Stimulated activated CD4-positive, alpha-beta T cell treated with anti-CD3 and anti-CD28 coated beads, Interleukin-2, amount 100 ng/mL, for 48 hours (primary cell): Measurements from ENCODE around the gene ABR.
"Not testable (repeated sequence)": the region's sequence is repeated elsewhere in the genome, so short reads cannot be mapped to it uniquely, and the experiment has no call there.

ENCODE experiments used
- DNase-seq, 2 donors: peaks; one replicate each; pipeline ENCODE4 v3.0.0-alpha.2; 2020

ABR gene

DNA sequence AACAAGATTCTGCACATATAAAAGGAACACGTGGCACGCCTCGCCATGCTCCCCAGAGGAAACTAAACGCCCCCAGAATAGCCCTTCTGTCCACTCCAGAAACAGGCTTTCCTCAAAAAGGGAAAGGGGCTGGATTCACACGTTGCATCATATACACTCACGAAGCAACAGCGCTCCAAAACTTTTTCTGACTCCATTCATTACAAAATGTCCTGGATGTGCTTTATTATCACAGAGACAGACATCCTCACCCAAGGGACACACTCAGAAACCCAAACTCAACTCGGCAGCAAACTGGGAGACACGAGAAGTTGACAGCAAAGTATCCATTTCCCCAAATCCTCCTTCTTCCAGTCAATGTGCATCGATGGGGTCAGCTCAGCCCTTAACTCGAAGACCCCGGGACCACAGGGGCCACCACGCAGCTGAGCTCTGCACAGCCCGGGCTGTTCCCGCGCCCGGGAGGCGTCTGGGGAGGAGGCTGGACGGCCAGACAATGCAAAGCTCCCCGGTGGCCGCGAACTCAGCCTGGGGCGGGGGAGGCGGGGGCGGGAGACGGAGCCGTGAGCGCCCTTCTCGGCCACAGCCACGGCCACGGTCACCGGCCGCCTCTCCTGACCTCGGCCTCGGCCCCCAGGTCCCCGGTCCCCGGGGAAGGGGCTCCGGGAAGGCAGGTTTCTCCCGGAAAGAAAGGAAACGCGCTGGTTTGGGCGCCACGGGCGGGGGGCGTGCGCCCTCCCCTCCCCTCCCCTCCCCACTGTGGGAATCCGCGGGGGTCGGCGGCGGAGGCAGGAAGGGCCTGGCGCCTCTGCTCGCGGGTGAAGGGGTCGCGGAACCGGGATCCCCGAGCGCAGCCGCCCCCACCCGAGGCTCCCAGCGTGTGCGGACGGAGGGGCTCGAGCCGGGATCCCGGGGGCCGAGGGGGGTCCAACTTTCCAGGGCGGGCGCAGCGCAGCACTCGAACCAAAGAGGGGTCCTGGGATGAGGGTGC is 201.4 kb downstream of the ABR start:
- no peak for DNase-seq

DNA sequence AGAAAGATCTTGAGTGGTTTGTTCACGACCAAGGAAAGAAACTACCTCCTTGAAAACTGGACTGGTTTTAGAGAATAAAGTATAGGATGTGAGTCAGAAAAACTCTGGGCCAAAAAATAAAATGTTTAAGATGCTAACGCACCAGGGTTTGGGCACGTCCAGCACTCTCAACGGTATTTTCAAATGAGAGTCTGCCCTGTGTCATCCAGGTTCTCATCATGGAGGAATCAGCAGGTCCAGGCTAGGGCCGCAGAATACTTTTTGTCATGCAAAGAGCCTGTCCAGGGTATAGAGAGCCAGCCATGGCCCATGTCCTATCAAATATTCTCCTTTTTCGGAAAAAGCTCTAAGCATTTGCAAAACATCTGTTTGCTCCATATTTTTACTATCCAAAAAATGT is 202.6 kb downstream of the ABR start:
- no peak for DNase-seq

DNA sequence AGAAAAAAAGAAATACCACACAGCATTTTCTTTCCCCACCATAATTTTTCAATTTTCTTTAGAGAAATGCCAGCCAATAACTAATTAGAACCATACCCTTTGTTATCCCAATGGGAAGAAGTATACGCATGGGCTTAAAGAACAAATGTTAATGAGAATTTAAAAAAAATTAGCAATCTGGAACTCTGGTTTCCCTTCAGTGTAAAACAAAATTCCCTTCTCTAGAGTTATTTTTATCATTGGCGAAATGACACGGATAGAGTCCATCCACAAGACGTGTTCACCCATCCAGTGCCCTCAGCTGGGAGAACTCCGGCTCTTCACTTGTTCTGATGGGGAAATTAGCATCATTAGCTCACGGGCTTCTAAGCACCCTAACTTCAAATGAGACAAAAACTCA is 203.5 kb downstream of the ABR start:
- no peak for DNase-seq

DNA sequence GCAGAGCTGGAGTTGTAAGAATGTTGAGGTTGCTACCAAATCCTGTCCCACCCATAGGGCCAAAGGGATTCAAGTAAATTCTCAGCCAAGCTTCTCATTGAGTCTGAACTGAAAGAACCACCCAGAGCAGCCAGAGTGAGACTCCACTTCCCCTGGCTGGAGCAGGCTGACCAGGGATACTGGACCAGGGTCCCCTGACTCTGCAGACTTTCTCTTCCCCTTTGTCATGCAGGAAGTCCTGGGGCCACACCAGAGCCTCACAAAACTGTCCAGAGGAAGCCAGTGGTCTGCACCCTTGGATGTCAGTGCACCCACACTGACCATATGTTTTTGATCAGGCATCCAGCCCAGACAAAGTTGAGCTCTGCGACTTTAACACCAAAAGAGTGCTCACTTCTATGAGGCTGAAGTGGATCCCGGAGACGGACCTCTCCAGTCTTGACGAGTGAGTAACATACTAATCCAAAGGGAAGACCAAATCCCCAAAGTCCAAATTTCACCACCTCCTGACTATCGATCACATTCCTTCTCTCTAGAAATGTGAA is 204.3 kb downstream of the ABR start:
- no peak for DNase-seq

DNA sequence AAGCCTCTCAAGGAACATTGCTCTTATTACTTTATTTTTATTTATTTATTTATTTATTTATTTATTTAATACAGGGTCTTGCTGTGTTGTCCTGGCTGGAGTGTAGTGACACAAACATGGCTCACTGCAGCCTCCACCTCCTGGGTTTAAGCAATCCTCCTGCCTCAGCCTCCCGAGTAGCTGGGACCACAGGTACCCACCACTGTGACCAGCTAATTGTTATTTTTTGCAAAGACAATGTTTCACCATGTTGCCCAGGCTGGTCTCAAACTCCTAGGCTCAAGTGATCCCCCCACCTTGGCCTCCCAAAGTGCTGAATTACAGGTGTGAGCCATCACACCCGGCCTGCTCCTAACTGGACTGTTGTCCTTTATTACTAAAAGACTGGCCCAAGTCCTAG is 205.0 kb downstream of the ABR start:
- not testable (repeated sequence) for DNase-seq

DNA sequence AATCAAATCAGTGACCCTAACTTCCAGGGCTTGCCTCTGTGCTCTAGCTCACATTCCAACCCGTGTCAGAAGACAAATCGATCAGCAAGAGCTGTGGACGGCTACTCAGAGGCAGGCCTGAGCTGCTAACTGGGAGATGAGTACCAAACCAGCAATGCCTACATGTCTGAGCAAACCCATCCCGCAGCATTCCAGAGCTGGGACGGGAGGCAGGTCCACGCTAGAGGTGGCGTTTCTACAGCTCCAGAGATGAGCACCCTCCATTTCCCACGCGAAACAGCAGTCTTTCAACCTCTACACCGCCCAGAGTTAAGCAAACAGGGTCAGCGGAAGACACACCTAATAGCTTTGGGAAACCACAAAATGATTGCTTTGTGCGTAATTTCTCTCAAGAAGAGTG is 206.7 kb downstream of the ABR start:
- no peak for DNase-seq

DNA sequence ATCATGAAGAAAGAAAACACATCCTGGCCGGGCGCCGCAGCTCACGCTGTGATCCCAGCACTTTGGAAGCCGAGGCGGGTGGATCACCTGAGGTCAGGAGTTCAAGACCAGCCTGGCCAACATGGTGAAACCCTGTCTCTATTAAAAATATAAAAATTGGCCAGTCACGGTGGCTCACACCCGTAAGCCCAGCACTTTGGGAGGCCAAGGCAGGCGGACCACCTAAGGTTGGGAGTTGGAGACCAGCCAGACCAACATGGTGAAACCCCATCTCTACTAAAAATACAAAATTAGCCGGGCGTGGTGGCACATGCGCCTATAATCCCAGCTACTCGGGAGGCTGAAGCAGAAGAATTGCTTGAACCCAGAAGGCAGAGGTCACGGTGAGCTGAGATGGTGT is 207.9 kb downstream of the ABR start:
- not testable (repeated sequence) for DNase-seq

DNA sequence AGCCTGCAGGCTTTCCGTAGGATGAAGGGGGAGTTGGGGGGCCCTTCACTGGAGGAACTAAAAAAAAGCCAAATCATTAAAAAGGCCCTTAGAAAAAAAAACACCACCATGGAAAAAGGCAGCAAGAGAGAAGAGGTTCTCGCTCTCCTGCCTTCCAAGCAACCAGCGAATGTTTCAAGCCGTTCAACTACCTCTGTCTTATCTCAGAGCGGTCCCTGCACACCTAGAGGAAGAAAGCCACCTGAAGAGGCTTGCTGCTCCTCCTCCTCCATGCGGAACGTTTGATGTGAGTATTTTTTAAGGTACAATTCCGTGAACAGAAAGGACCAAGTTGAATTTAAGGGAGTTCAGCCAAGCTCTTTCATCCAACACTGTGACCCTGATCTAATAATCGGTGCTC is 209.4 kb downstream of the ABR start:
- DNase-seq, result no peak

DNA sequence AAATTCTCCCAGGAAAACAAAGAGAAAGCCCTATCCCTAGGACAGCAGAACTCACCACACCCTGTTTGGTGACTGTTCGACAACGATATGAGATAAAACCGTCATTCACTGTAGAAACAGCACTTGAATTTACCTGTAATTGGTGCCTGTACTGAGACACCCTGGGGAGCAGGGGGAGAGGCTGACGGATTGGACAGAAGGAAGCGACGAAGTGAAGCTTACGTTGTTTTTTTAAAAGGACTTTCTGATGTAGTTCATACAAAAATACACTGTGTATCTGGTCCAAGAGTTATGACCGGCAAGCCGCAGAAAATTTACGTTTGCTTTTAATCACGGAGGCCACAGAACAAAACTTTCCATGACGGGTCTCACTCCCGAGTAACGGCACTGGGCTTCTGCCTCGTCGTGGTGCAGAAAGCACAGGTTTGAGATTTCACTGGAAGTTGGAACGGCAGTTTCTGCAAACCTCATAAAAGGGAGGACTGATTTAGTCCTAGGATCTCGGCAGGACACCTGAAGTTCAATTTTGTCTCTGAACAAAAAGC is 209.9 kb downstream of the ABR start:
- no peak for DNase-seq

DNA sequence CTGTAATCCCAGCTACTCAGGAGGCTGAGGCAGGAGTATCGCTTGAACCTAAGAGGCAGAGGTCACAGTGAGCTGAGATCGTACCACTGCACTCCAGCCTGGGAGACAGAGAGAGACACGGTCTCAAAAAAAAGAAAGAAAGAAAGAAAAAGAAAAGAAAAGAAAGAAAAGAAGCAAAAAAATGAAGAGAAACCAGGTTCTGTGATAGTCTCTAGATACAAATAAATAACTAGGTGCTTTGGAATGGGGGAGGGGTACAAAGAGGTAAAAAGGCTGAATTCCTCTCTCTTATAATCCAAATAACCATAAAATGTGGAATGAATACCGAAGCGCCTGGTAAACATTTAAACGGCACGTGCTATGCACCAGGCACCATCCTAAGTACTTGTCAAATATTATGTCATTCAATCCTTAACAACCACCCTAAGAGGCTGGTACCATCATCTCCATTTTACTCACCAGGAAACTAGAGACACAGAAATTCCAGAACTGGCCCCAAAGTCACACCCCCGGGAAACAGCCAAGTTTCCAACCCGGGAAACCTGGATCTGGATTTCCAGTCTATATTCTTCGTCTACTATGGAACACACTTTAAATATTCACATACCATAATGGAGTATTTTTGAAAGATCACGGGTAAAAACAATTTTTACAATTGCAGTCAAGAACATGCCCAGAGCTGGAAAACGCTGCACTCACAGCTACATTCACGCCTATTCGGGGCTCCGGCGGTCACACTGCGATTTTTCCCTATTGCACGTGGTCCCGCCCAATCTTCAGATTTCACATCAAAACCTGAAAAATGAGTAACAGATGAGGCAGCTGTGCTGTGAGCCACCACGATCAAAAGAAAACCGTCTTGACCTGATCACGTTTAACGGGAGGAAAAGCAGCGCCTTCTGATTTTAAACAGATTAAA is 210.7 kb downstream of the ABR start:
- no peak for DNase-seq

DNA sequence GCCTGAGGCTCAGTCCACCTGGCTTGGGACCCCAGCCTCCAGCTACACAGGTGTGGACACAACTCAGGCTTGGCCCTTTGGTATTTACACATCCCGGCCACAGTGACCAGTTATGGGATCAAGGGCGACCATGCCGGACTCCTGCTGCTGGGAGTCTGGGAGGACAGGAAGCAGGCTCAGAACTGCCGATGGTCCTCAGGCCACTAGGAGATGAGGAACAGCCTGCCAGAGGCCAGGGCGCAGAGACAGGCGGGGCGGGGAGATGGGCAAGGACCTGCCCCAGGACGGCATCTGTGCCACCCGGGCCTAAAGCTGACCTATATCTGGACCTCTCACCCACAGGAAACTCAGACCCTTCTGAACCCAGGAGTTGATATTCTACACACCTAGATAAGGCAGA is 212.7 kb downstream of the ABR start:
- DNase-seq, result no peak

DNA sequence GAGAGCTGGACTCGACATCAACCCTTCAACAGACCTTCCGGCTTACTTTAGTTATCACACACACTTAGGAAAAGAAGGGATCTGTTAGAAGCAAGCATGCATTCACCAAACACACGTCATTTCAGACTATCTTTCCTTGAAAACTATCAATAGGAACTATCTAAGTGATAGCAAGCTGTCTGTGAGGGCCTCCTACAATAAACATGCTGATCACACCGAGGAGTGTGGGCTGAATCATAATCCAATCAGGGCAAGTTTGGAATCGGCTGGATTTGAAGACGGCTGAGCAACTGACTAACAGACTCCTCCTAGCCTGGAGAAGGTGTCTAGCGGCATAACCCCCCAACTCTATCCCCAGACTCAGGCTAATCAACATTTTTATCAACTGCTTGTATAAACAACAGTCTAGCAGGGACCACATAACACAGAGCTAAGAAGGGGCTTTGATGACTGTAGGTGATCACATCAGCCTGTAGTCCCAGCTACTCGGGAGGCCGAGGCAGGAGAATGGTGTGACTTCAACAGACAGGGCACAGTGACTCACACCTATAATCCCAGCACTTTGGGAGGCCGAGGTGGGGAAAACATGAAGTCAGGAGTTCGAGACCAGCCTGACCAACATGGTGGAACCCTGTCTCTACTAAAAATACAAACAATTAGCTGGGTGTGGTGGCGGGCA is 214.3 kb downstream of the ABR start:
- DNase-seq, result no peak

DNA sequence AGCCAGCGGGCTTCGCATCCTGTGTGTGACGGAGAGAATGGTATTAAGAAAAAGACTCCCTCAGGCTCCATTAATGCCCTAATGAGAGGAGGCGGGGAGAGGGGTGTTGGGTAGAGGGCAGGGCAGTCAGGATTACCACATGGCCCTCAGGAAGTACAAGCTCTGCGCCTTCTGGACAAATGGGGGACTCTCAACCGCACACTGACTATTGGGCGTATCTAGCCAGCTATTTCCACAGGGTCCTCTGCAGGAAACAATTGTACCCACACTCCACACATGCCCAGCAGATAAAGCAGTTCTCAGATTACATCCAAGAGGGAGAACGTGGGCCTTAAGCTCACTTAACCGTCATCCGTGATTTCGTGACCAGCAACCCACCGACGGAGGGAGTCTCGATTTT is 214.9 kb downstream of the ABR start:
- no peak for DNase-seq

DNA sequence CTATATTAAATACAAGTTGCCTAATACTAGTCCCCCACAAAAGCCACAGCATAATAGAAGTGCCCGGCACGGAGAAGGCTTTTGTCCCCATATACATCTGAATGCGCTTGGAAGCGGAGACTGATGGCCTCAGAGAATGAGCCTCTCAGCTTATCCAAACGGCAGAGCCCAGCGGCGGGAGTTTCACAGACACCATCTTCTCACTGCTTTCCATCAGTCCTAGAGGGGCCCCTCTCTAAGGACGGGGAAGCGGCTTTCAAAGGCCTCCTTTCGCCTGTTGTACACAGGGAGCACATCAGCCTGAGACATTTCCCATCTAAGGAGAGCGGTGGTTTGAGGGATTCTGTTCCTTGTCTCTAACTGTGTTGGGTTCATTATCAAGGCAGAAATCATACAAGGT is 217.1 kb downstream of the ABR start:
- DNase-seq, result no peak

DNA sequence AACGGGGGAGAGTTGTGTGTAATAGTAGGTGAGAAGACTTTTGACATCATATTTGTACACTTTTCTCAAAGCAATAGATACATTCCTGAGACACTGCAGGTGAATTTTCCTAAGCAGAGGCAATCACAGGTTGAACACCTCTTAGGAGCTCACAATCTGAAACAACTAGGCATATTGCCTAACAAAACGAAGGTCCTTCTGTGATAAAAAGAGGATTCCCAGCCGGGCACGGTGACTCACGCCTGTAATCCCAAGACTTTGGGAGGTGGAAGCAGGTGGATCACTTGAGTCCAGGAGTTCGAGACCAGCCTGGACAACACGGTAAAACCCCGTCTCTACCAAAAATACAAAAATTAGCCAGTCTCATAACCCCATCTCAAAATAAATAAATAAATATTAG is 217.6 kb downstream of the ABR start:
- no peak for DNase-seq

DNA sequence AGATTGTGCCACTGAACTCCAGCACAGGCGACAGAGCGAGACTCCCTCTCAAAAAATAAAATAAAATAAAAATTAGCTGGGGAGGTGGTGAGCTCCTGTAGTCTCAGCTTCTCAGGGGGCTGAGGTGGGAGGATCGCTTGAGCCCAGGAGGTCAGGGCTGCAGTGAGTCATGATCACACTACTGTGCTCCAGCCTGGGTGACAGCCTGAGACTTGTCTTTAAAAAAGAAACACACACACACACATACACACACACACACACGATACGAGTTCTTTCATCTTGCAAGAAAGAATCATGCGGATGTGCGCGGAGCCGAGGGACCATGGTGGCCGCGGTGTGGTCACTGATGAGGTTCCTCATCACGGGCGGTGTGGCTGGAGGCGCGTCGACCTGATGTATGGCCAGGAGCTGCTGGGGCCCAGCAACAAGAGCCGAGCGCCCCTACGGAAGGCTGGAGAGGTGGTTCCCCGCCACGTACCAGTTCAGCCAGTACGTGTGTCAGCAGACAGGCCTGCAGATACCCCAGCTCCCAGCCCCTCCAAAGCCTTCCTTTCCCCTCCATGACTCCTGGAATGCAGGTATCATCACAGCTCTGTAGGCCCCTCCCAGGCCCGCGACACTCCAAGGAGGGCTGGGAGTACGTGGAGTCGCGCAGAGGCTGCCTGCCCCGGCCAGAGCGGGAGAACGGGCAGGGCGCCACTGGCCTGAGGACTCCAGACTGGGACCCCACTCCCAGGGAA is 220.9 kb downstream of the ABR start:
- DNase-seq, result no peak

DNA sequence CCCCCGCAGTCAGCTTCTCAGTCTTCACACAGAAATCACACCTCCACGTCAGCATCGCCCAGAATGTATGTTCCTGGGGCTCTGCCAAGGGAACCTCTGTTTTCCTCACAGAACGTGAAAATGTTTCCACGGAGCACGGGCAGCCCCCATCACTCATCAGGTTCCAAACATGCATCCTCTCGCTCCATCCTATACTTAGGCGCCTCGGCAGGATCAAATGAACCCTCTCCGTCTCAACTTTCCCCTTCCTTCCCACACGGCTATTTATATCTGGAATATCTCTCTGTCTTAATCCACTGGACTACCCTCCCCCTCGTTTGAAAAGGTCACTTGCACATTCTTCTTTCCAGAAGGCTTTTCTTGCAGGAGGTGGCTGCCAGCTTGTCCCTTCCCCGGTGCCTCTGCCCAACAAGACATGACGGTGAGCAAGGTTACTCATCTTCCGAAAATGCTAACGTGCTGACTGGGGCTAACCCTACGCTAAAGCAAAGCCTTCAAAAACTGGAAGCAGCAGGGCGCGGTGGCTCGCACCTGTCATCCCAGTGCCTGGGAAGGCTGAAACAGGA is 221.8 kb downstream of the ABR start:
- DNase-seq, result no peak

DNA sequence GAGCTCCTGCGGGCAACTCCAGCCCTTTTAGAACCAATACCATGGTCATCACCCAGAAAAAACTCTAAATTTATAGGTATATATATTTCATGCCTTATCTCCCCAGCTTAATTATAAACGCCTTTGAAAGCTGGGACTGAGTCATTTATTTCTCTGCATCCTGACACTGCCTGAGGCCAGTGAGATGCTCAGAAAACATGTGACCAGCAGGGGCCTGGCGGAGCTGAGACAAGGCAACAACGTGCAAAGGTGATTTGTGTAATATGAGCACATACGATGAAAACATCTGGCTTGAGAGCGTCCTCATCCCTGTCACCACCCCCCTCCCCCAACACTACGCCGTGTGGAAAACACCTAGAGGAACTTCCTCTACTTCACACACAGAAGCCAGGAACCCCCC is 222.9 kb downstream of the ABR start:
- DNase-seq, result no peak

DNA sequence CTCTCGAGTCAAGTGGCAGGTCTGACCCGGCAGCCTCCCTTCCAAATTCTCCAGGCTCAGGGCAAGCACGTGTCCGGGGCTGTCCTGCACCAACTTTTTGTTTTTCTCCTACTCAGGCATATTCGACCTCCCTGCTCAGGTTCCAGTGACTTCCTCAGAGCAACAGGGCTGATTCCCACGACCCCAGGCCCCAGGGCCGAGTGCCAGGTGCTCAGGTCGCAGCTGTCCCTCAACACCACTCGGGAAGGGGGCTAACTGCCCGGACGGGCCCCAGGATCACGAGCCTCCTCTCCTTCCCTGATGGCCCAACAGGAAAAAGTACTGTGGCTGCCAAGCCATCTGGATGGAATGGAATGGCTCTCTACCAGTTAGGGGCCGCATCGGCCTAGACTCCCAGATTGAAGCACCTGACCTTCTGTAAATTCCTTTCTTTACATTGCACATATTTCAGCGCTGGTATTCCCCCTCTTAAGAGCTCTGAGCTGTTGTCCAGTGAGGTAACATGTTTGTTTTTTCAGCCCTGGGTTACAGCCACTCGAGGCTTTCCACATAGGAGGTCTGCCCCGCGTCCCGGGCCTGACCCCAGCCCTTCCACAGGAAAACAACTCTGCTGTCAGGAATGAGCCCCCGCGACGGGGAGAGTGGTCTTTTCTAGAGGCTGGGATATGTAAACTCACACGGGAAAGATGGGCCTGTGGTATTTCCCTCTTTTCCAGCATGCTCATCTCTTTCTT is 225.2 kb downstream of the ABR start:
- DNase-seq, result no peak

DNA sequence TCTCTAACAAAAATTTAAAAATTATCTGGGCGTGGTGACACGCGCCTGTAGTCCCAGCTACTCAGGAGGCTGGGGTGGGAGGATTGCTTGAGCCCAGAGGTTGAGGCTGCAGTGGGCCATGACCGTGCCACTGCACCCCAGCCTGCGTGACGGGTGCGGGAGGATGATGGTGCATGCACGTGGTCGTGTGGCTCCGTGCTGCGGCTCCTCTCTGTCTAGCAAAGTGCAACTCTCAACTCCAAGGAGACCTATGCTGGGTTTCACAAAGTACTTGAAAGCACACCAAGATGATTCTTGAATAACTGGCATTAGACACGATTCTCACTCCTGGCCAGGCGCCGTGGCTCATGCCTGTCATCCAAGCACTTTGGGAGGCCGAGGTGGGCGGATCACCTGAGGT is 226.0 kb downstream of the ABR start:
- DNase-seq, result no peak
